Measurements from ENCODE around the gene PLB1. TPM values are rescaled to one million over a fixed set of nuclear protein-coding genes. Genes with fewer than 3 reads are reported as not detected.
A peak's percentile ranks its signal among the peaks of the same experiment; 100 is the strongest.

Gene PLB1
- polyA plus RNA-seq, 2 of the 4 experiments (the other 2 are of a cell fraction): 0.26 to 1.4 TPM

DNA sequence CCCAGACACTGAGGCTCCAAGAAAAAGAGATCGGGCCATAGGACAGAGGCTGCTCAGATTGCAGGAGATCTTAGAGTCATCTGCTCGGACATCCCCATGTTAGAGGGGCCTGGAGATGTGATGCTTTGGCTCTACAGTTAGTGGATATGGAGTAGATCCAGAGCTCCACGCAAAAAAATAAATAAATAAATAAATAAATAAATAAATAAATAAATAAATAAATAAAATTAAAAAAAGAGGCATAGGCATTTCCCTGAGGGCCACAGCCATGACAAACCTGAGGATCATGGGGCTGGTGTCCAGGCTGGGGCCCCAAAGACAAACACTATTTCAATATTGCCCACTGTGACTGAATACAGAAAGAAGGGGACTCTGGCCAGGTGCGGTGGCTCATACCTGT is 85.5 kb downstream of the PLB1 start:
- Histone ChIP-seq H3K4me2 (no peak overlapping the region), H3K4me3 (no peak overlapping the region), H3K4me1 (peaks cover 36% of the 10 kb centered on the region), H3K9me3 (no peaks in the 10 kb centered on the region), H3K27ac (peak overlapping the region; percentile 94 to 97; a peak in 5 of 6 replicates)
- ChIA-PET POLR2A (no interaction called here), CTCF (interaction anchor here (5.7 to 11.9 kb wide), 2 partner anchors 14 kb away, joined by 63 to 155 read pairs; no protein-coding TSS in a partner anchor)
- ATAC-seq (no peak), FAIRE-seq (no peak), DNase-seq (ENCODE audit: low read depth in 1 of 2, low spot score in 1 of 2) (no peak)
- TF ChIP-seq HOXB5 (CRISPR knock-in tag; IDR thresholded peaks at IDR 0.05) (no peak), FOXS1 (CRISPR knock-in tag; IDR thresholded peaks at IDR 0.05) (no peak), ZC3H11A (IDR thresholded peaks at IDR 0.05) (peak; percentile 48)
- 89% methylated on average over 4 of the region's 4 CpGs for WGBS (ENCODE audit: missing lambda C conversion rate)

DNA sequence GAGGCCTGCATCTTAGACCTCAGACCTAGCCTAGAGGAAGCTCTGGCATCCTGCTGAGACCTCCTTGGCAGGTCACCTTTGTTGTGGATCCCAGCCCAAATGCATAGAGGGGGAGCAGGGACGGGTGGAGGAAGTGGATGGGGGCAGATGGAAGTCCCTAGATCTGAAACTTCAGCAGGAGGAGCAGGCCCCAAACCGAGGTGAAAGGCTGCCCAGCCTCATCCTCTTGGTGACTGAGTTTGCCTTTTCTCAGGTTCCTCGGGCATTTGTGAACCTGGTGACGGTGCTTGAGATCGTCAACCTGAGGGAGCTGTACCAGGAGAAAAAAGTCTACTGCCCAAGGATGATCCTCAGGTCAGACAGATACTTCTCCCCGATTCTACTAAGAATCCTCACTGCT is 86.3 kb downstream of the PLB1 start:
- H3K27ac ChIP-seq: peak overlapping the region; percentile 94 to 97
- ATAC-seq: no peak
- DNase-seq (ENCODE audit: low read depth in 1 of 2, low spot score in 1 of 2): no peak
- H3K9me3 ChIP-seq: no peaks in the 10 kb centered on the region
- TF ChIP-seq NPAS2 (CRISPR knock-in tag; IDR thresholded peaks at IDR 0.05; ENCODE audit: borderline replicate concordance) (no peak), ZFP36 (IDR thresholded peaks at IDR 0.05; ENCODE audit: borderline replicate concordance, partially characterized antibody) (no peak), SREBF2 (IDR thresholded peaks at IDR 0.05) (no peak), ZSCAN20 (CRISPR knock-in tag; IDR thresholded peaks at IDR 0.05) (no peak), POLR2A (IDR thresholded peaks at IDR 0.05; ENCODE audit: low read length) (no peak), CEBPB (IDR thresholded peaks at IDR 0.05) (no peak), EHF (CRISPR knock-in tag; IDR thresholded peaks at IDR 0.05) (no peak)
- TF ChIP-seq, protein P1, sequence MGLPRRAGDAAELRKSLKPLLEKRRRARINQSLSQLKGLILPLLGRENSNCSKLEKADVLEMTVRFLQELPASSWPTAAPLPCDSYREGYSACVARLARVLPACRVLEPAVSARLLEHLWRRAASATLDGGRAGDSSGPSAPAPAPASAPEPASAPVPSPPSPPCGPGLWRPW (IDR thresholded peaks at IDR 0.05): no peak
- TF ChIP-seq, protein P2, sequence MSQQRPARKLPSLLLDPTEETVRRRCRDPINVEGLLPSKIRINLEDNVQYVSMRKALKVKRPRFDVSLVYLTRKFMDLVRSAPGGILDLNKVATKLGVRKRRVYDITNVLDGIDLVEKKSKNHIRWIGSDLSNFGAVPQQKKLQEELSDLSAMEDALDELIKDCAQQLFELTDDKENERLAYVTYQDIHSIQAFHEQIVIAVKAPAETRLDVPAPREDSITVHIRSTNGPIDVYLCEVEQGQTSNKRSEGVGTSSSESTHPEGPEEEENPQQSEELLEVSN (IDR thresholded peaks at IDR 0.05; ENCODE audit: borderline replicate concordance, low read depth): no peak
- FAIRE-seq: no peak
- WGBS (ENCODE audit: missing lambda C conversion rate): 88% methylated on average over 6 of the region's 6 CpGs
- H3K4me2 ChIP-seq: no peak overlapping the region
- peaks cover 36% of the 10 kb centered on the region for H3K4me1 ChIP-seq
- ChIA-PET POLR2A (no interaction called here), CTCF (interaction anchor here (7.2 to 11.9 kb wide), 2 partner anchors 13 to 15 kb away, joined by 92 to 155 read pairs; no protein-coding TSS in a partner anchor)
- H3K4me3 ChIP-seq: no peak overlapping the region

DNA sequence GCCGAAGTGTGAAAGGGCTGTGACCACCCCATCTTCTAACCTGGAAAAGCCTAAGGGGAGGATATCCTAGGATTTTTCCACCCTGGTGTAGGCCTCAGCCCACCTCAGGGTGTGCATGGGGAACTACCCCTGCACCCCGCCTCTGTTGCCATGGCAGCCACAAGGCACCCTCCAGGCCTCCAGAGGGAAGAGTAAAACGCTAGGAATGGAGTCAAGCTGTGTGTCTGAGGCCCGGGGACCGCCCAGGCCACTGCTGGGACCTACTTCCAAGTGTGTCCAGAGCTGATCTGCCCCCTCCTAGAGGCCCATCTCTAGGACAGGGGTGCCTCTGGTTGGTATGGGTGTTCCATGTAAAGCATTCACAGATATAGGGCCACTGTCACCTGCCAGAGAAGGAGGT is 86.7 kb downstream of the PLB1 start:
- WGBS (ENCODE audit: missing lambda C conversion rate): 99% methylated on average over 5 of the region's 5 CpGs
- POLR2A ChIA-PET: interaction anchor here (0.7 kb wide), 1 partner anchor 15 kb away, joined by 4 read pairs; no protein-coding TSS in a partner anchor
- no peak for ATAC-seq
- FAIRE-seq: no peak
- Histone ChIP-seq H3K4me3 (no peak overlapping the region), H3K9me3 (no peaks in the 10 kb centered on the region), H3K4me2 (peak overlapping the region; percentile 85; the same call in 1 of the 3 replicates), H3K27ac (peak overlapping the region; percentile 94 to 97), H3K4me1 (peaks cover 36% of the 10 kb centered on the region)
- TF ChIP-seq, protein P3, sequence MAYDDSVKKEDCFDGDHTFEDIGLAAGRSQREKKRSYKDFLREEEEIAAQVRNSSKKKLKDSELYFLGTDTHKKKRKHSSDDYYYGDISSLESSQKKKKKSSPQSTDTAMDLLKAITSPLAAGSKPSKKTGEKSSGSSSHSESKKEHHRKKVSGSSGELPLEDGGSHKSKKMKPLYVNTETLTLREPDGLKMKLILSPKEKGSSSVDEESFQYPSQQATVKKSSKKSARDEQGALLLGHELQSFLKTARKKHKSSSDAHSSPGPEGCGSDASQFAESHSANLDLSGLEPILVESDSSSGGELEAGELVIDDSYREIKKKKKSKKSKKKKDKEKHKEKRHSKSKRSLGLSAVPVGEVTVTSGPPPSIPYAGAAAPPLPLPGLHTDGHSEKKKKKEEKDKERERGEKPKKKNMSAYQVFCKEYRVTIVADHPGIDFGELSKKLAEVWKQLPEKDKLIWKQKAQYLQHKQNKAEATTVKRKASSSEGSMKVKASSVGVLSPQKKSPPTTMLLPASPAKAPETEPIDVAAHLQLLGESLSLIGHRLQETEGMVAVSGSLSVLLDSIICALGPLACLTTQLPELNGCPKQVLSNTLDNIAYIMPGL (CRISPR knock-in tag; IDR thresholded peaks at IDR 0.05; ENCODE audit: borderline replicate concordance): no peak
- TF ChIP-seq MAFK (IDR thresholded peaks at IDR 0.05; ENCODE audit: partially characterized antibody) (no peak), JUN (IDR thresholded peaks at IDR 0.05) (no peak), RAD21 (conservative IDR thresholded peaks at IDR 0.05 in 1 of 2, IDR thresholded peaks at IDR 0.05 in 1 of 2) (no peak), TFCP2L1 (CRISPR knock-in tag; IDR thresholded peaks at IDR 0.05) (no peak), KDM1A (IDR thresholded peaks at IDR 0.05; ENCODE audit: low read depth) (no peak), CHD4 (IDR thresholded peaks at IDR 0.05; ENCODE audit: borderline replicate concordance) (no peak)
- TF ChIP-seq, protein P4, sequence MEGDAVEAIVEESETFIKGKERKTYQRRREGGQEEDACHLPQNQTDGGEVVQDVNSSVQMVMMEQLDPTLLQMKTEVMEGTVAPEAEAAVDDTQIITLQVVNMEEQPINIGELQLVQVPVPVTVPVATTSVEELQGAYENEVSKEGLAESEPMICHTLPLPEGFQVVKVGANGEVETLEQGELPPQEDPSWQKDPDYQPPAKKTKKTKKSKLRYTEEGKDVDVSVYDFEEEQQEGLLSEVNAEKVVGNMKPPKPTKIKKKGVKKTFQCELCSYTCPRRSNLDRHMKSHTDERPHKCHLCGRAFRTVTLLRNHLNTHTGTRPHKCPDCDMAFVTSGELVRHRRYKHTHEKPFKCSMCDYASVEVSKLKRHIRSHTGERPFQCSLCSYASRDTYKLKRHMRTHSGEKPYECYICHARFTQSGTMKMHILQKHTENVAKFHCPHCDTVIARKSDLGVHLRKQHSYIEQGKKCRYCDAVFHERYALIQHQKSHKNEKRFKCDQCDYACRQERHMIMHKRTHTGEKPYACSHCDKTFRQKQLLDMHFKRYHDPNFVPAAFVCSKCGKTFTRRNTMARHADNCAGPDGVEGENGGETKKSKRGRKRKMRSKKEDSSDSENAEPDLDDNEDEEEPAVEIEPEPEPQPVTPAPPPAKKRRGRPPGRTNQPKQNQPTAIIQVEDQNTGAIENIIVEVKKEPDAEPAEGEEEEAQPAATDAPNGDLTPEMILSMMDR (IDR thresholded peaks at IDR 0.05): no peak
- TF ChIP-seq, protein P5, sequence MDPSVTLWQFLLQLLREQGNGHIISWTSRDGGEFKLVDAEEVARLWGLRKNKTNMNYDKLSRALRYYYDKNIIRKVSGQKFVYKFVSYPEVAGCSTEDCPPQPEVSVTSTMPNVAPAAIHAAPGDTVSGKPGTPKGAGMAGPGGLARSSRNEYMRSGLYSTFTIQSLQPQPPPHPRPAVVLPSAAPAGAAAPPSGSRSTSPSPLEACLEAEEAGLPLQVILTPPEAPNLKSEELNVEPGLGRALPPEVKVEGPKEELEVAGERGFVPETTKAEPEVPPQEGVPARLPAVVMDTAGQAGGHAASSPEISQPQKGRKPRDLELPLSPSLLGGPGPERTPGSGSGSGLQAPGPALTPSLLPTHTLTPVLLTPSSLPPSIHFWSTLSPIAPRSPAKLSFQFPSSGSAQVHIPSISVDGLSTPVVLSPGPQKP (IDR thresholded peaks at IDR 0.05; ENCODE audit: low read depth, low read length): no peak
- no peak for DNase-seq (ENCODE audit: low read depth in 1 of 2, low spot score in 1 of 2)
- CTCF ChIA-PET: interaction anchor here (0.6 to 11.9 kb wide), 5 partner anchors 13 to 238 kb away, joined by 4 to 155 read pairs (median 5); no protein-coding TSS in a partner anchor

Measured in A549 (cell line).